Vagina (tissue), 2 donors: Measurements from ENCODE around the gene SCN8A.

Source experiments
- POLR2A ChIP-seq, 2 donors: fragments of 450-650 bp; IDR thresholded peaks; one replicate each; pipeline ENCODE4 v1.6.1; 2017; ENCODE audit warnings: antibody characterized with exemption in 2 of 2, mild to moderate bottlenecking in 2 of 2, moderate library complexity in 2 of 2
- TF ChIP-seq, protein P1 (sequence below), 3 experiments: fragments of 450-650 bp in 2 of 3; fragments of 200-600 bp in 1 of 3; sonication (generic) in 1 of 3; IDR thresholded peaks; one replicate each; pipeline ENCODE4 v1.5.1; 2017 to 2019; ENCODE audit warnings: antibody characterized with exemption in 3 of 3, mild to moderate bottlenecking in 2 of 3, moderate library complexity in 2 of 3

DNA sequence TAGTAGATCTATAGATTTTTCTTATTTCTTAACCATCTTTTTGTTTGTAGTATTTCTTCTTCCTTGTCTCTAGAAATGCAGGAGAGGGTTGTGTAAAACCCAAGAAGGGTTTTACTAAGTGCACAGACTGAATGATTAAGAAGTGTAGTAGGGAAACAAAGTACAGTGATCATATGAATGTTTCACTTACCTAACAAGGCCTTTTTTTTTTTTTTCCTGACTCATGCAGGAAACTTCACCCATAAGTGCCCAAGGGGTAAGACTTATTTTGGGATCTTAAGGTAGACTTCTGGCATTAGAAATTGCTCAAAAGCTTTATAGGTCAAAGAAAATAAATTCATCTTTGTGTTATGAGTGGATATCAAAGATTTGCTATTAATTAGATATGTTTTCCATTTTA lies 10.2 kb downstream of the SCN8A start:
- TF ChIP-seq, protein P1, sequence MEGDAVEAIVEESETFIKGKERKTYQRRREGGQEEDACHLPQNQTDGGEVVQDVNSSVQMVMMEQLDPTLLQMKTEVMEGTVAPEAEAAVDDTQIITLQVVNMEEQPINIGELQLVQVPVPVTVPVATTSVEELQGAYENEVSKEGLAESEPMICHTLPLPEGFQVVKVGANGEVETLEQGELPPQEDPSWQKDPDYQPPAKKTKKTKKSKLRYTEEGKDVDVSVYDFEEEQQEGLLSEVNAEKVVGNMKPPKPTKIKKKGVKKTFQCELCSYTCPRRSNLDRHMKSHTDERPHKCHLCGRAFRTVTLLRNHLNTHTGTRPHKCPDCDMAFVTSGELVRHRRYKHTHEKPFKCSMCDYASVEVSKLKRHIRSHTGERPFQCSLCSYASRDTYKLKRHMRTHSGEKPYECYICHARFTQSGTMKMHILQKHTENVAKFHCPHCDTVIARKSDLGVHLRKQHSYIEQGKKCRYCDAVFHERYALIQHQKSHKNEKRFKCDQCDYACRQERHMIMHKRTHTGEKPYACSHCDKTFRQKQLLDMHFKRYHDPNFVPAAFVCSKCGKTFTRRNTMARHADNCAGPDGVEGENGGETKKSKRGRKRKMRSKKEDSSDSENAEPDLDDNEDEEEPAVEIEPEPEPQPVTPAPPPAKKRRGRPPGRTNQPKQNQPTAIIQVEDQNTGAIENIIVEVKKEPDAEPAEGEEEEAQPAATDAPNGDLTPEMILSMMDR (IDR thresholded peaks at IDR 0.05) = no peak
- no peak for TF ChIP-seq POLR2A (IDR thresholded peaks at IDR 0.05)
